Measurements from ENCODE around the gene C10orf71. TPM values are rescaled to one million over a fixed set of nuclear protein-coding genes. Genes with fewer than 3 reads are reported as not detected.

The C10orf71 gene
- total and polyA plus RNA-seq, 2 of the 8 experiments (the other 6 are each of a cell fraction or from before 2014, with no cell fraction given) = not detected

GRCh38 chr10:49293208-49293603 lies 5.8 kb upstream of the C10orf71 start:
- no peak overlapping the region for H4K91ac ChIP-seq (replicated peaks; ENCODE audit: insufficient read length, low read length)
- no peaks in the 10 kb centered on the region for H3K23me2 ChIP-seq (ENCODE audit: low read depth, low read length)
- H4K20me1 ChIP-seq (replicated peaks in 1 of 2; ENCODE audit: control insufficient read depth in 1 of 2, insufficient read depth in 2 of 2, low read length in 2 of 2) = no peaks in the 10 kb centered on the region
- H3K4me3 ChIP-seq (ENCODE audit: extremely low read depth in 1 of 4, insufficient read depth in 2 of 4, low read depth in 3 of 4, low read length in 4 of 4) = no peak overlapping the region
- no peak overlapping the region for H3K56ac ChIP-seq (replicated peaks; ENCODE audit: insufficient read length, low read depth, low read length)
- no peak overlapping the region for H2BK120ac ChIP-seq (replicated peaks; ENCODE audit: low read depth, low read length)
- H2AFZ ChIP-seq (ENCODE audit: low read length) = no peak overlapping the region
- H2AK5ac ChIP-seq (ENCODE audit: low read depth, low read length) = no peak overlapping the region
- DNase-seq (ENCODE audit: low read depth in 1 of 2, low spot score in 2 of 2) = no peak
- no peak overlapping the region for H3K4me2 ChIP-seq (ENCODE audit: insufficient read depth in 1 of 2, low read depth in 2 of 2, low read length in 2 of 2)
- H2BK20ac ChIP-seq (ENCODE audit: low read length) = no peak overlapping the region
- no peaks in the 10 kb centered on the region for H3K79me2 ChIP-seq (ENCODE audit: control insufficient read depth in 1 of 2, insufficient read depth in 2 of 2, low read length in 2 of 2)
- FAIRE-seq = no peak
- no peaks in the 10 kb centered on the region for H3K36me3 ChIP-seq (ENCODE audit: control insufficient read depth in 2 of 4, insufficient read depth in 4 of 4, low read length in 3 of 4)
- 74% methylated on average over 7 of the region's 7 CpGs; no CpG with 5 or more reads in 1 of the 2 experiments for WGBS, 2 experiments (ENCODE audit: extremely low coverage in 1 of 2, insufficient coverage in 1 of 2, insufficient read length in 1 of 2, insufficient replicate concordance in 2 of 2, low coverage in 1 of 2, low lambda C conversion rate in 2 of 2, missing lambda C conversion rate in 1 of 2)
- CTCF ChIA-PET (ENCODE audit: partially characterized antibody) = interaction anchor here (1.2 to 2.2 kb wide), 3 partner anchors 11 to 102 kb away, joined by 3 to 13 read pairs (median 5); no protein-coding TSS in a partner anchor
- no peaks in the 10 kb centered on the region for H3K9me3 ChIP-seq (ENCODE audit: insufficient read depth in 2 of 2, low read depth in 1 of 2, low read length in 1 of 2)
- H3K27ac ChIP-seq (ENCODE audit: low read depth, low read length) = no peak overlapping the region
- H2BK15ac ChIP-seq (ENCODE audit: low read length) = no peak overlapping the region
- H3K27me3 ChIP-seq (replicated peaks in 1 of 4; ENCODE audit: control insufficient read depth in 3 of 4, extremely low read depth in 1 of 4, insufficient read depth in 3 of 4, low read length in 3 of 4) = no peaks in the 10 kb centered on the region
- H3K4me1 ChIP-seq (replicated peaks in 1 of 4; ENCODE audit: control insufficient read depth in 3 of 4, insufficient read depth in 4 of 4, low read length in 3 of 4) = peaks cover 0 to 3% (median 0%) of the 10 kb centered on the region in 4 experiments; a peak in 4 of 7 replicates
- no peak overlapping the region for H3K9ac ChIP-seq (replicated peaks in 1 of 4; ENCODE audit: extremely low read depth in 1 of 4, low read depth in 3 of 4, low read length in 3 of 4)
- no peak overlapping the region for H4K5ac ChIP-seq (ENCODE audit: insufficient read length, low read depth, low read length)
- no peak overlapping the region for H3K4ac ChIP-seq (replicated peaks; ENCODE audit: insufficient read length, low read depth, low read length)
- H2BK12ac ChIP-seq (ENCODE audit: low read depth, low read length) = no peak overlapping the region
- no peak overlapping the region for H3K18ac ChIP-seq (ENCODE audit: extremely low read depth, low read length)
- POLR2A ChIA-PET (ENCODE audit: partially characterized antibody) = no interaction called here
- no peak overlapping the region for H2BK5ac ChIP-seq (ENCODE audit: low read depth, low read length)
- no peak overlapping the region for H3K14ac ChIP-seq (ENCODE audit: insufficient read length)
- H3K79me1 ChIP-seq (ENCODE audit: low read depth, low read length) = no peaks in the 10 kb centered on the region
- no peak overlapping the region for H4K8ac ChIP-seq (ENCODE audit: extremely low read depth, insufficient read depth, low read length)
- H3K23ac ChIP-seq (ENCODE audit: insufficient read length) = no peak overlapping the region
- TF ChIP-seq MAFK (IDR thresholded peaks at IDR 0.05; ENCODE audit: low read depth, low read length) (no peak), TAF7 (optimal IDR thresholded peaks at IDR 0.05; ENCODE audit: borderline replicate concordance, low read depth, low read length) (no peak), RBBP5 (IDR thresholded peaks at IDR 0.05; ENCODE audit: borderline replicate concordance, low read depth, low read length) (no peak), RNF2 (IDR thresholded peaks at IDR 0.05; ENCODE audit: borderline replicate concordance, low read depth, low read length, missing control alignments, poor library complexity, severe bottlenecking) (no peak), GTF2F1 (IDR thresholded peaks at IDR 0.05; ENCODE audit: borderline replicate concordance, low read depth, low read length) (no peak), TEAD4 (IDR thresholded peaks at IDR 0.05; ENCODE audit: low read depth, low read length) (no peak), BCL11A (IDR thresholded peaks at IDR 0.05; ENCODE audit: low read depth in 2 of 2, low read length in 2 of 2) (no peak), CHD2 (IDR thresholded peaks at IDR 0.05; ENCODE audit: low read length) (no peak), SP2 (IDR thresholded peaks at IDR 0.05; ENCODE audit: low read length) (no peak), SP1 (IDR thresholded peaks at IDR 0.05; ENCODE audit: low read depth, low read length) (no peak)
- TF ChIP-seq, protein P1, sequence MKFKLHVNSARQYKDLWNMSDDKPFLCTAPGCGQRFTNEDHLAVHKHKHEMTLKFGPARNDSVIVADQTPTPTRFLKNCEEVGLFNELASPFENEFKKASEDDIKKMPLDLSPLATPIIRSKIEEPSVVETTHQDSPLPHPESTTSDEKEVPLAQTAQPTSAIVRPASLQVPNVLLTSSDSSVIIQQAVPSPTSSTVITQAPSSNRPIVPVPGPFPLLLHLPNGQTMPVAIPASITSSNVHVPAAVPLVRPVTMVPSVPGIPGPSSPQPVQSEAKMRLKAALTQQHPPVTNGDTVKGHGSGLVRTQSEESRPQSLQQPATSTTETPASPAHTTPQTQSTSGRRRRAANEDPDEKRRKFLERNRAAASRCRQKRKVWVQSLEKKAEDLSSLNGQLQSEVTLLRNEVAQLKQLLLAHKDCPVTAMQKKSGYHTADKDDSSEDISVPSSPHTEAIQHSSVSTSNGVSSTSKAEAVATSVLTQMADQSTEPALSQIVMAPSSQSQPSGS (IDR thresholded peaks at IDR 0.05; ENCODE audit: low read length) = no peak
